T1000 (cell line): ENCODE measurements around the gene THBS3.
"Not testable (repeated sequence)": the region's sequence is repeated elsewhere in the genome, so short reads cannot be mapped to it uniquely, and the experiment has no call there.

Source experiments
- DNase-seq: peaks from one replicate; lab custom pipeline; 2025; ENCODE audit warnings: mixed read lengths; lab: John Stamatoyannopoulos, UW

The THBS3 gene

GRCh38 chr1:155173478-155174323 lies 34.0 kb downstream of the THBS3 start, which contains the start of gene TRIM46:
TSS of gene TRIM46 (plus strand) at chr1:155173849. CDS start at chr1:155173967, 118 bp downstream.
- DNase-seq: no peak

GRCh38 chr1:155172732-155173477 lies 34.8 kb downstream of the THBS3 start, which contains the start of gene KRTCAP2:
TSS of gene KRTCAP2 (minus strand) at chr1:155173304. CDS start at chr1:155173224, 80 bp downstream.
- DNase-seq: peak; percentile 90

- DNase-seq: no peak
These were observed 35.6 kb downstream of the THBS3 start for GRCh38 chr1:155171836-155172731.

- DNase-seq: no peak
These were observed 36.9 kb downstream of the THBS3 start for GRCh38 chr1:155170806-155171205.

- DNase-seq: no peak
These were observed 37.5 kb downstream of the THBS3 start for GRCh38 chr1:155170101-155170785.

- no peak for DNase-seq
These were observed 38.2 kb downstream of the THBS3 start for GRCh38 chr1:155169541-155169940.

DNA sequence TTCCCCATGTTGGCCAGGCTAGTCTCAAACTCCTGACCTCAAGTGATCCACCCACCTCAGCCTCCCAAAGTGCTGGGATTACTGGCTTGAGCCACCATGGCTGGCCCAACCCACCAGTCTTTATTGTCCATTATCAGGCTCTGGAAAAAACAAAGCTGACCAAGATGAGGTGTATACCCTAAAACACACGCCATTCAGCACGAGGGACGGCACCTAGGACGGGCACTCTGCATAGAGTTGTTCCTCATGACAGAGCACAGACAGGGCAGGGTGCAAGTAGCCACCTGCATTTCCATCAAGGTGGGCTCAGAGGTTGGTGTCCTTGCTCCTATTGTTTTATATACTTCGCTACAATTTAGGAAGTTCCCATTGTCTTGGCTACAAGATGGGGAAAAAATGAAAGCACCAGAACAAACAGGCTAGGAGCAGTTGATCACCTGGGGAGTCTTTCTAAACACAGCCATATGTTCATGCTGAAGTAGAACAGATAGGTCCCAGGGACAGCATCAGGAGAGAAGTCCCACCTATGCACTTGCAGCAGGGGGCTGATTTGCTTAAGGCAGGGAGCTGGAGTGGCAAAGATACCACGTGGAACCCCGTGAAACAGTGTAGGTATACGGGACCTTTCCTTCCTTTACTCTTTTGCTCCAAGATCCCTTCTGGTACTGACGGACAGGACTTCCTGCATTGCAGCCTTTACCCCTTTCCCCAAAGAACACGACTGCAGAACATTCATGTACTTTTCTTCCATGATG lies 39.1 kb downstream of the THBS3 start:
- DNase-seq: no peak

- DNase-seq: not testable (repeated sequence)
These were observed 39.6 kb downstream of the THBS3 start for GRCh38 chr1:155168105-155168445.

DNA sequence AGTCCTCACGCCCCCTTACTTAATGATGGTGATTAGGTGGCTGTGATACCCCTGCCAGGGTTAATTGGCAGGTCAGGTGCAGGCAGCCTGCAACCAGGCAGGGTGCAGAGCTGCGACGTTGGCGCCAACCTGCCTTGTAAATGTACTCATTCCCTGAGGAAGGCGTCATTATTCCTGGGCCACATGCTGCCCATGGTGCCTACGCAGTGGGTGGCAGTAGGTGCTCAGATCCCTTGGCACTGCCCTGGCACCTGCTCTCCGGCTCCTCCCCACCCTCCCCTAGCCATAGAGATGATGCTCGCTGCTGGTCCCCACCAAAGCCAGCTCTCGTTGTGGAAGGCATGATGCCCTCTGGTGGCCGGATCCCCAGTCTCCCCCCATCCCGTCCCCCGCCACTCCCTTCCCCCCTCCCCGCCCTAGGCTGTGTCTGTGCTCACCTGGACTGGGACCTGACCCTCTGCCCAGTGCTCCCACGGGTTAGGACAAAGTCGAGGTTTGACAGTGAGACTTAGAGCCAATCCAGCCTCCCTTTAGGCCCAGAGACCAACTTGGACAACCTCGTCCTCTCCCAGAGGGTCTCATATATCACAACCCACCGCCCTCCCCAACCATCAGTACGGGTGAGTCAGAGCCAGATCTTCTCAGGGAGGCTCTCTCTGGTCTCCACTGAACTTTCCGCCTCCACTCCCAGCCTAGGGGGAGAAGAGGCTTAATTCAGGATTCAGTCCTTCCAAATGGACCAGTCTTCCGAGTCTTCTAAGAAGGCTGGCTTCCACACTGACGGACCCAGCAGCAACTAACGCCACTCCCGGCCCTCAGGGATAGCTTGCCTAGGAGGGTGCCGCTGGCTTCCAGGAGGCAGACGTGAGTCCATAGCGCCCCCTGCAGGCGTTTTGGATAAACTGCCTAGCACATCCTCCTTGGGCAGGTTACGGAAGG lies 40.3 kb downstream of the THBS3 start:
- DNase-seq: peak; percentile 47

GRCh38 chr1:155166471-155167165 lies 41.1 kb downstream of the THBS3 start:
- DNase-seq: no peak

DNA sequence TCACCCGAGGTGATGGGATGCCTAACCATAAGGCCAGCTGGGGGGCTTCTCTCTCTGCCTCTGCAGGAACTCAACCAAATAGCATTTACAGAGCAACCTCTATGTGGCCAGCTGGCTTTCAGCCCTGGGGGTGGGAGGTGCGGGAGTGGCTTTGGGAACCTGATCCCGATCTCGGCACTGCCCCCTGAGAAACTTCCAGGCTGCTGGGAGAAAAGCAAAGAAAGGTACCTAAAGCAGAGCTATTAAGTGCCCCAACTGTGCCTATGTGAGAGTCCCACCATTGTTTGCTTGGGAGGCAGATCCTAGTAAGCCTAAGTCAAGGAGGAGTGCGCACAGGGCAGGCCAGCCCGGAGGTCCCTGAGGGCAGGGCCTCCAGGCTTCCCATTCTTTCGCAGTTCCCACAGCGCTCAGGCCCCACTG lies 41.6 kb downstream of the THBS3 start:
- no peak for DNase-seq

DNA sequence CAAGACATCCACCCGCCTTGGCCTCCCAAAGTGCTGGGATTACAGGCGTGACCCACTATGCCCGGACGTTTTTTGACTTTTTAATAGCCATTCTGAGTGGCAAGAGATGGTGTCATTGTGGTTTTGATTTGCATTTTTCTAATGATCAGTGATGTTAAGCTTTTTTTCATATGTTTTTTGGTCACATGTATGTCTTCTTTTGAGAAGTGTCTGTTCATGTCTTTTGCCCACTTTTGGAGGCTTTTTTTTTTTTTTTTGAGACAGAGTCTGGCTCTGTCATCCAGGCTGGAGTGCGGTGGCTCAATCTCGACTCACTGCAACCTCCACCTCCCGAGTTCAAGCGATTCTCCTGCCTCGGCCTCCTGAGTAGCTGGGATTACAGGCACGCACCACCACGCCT lies 43.1 kb downstream of the THBS3 start:
- DNase-seq: not testable (repeated sequence)

- DNase-seq: not testable (repeated sequence)
These were observed 43.9 kb downstream of the THBS3 start for GRCh38 chr1:155163785-155164184.

- not testable (repeated sequence) for DNase-seq
These were observed 45.1 kb downstream of the THBS3 start for GRCh38 chr1:155162631-155163030.

DNA sequence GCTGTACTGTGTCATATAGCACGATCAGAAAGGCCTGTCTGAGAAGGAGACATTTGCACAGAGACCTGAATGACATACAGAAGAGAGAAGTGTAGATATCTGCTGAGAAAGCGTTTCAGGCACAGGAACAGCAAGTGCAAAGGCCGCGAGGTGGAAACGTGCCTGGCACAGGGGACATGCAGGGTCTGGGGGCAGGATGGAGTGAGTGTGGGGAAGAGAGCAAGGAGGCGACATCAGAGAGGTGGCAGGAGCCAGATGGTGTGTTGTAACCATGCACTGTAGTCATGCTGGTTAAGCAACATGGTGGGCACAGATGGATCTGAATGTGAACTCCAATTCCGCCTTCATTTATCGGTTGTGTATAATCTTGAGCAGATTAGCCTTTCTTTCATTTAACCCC lies 47.6 kb downstream of the THBS3 start:
- no peak for DNase-seq

DNA sequence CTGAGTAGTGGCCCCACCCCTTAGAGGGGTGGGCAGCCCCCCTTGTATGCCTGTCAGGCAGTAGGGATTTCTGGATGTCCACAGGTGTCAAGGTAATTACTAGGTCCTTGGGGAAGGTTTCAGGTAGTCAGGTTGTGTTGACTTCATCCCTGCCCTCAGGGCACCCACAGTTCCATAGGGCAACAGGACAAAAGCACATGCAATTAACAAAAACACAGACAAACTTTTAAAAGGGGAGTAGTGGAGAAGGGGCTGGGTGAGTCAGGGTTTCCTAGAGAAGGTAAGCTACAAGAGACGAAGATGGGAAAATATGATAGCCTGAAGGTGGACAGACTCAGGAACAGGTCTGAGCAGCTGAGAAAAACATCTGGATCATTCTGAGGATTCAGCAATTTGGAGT lies 48.7 kb downstream of the THBS3 start:
- DNase-seq: no peak

- not testable (repeated sequence) for DNase-seq
These were observed 51.6 kb downstream of the THBS3 start for GRCh38 chr1:155155996-155156643.
